ENCODE data around the gene ZBTB18. TPM values are rescaled to one million over a fixed set of nuclear protein-coding genes. Genes with fewer than 3 reads are reported as not detected.

The ZBTB18 gene
- total RNA-seq, 1 donor from 2014 or later, result 35.4 TPM

- DNase-seq (no peak), ATAC-seq (no peak)
- intact Hi-C loops (cut with micrococcal nuclease), result no loop called here
Observed at GRCh38 chr1:244100276-244100675, 49.2 kb downstream of the ZBTB18 start.

- intact Hi-C loops (cut with micrococcal nuclease), result no loop called here
- ATAC-seq, result no peak
- no peak for DNase-seq
Observed at GRCh38 chr1:244100704-244101453, 49.8 kb downstream of the ZBTB18 start.

GRCh38 chr1:244102046-244102445, 51.0 kb downstream of the ZBTB18 start:
- intact Hi-C loops (cut with micrococcal nuclease), result no loop called here
- ATAC-seq (no peak), DNase-seq (no peak)

- intact Hi-C loops (cut with micrococcal nuclease), result no loop called here
- ATAC-seq (no peak), DNase-seq (no peak)
Observed at GRCh38 chr1:244102468-244102867, 51.4 kb downstream of the ZBTB18 start.

- ATAC-seq, result no peak
Observed at GRCh38 chr1:244104309-244105060, 53.4 kb downstream of the ZBTB18 start.

GRCh38 chr1:244106176-244106575, 55.1 kb downstream of the ZBTB18 start:
- DNase-seq (no peak), ATAC-seq (no peak)
- intact Hi-C loops (cut with micrococcal nuclease), result no loop called here

More at GRCh38 chr1:244104309-244105060, 53.4 kb downstream of the ZBTB18 start:
- DNase-seq, result no peak
- intact Hi-C loops (cut with micrococcal nuclease), result no loop called here

Other genes with a start within 250 kb of the ZBTB18 start
- 20.9 TPM for gene AKT3, start 201.0 kb upstream of the ZBTB18 start, total RNA-seq